Calu3 (cell line): ENCODE measurements around the gene STK38L. TPM values are rescaled to one million over a fixed set of nuclear protein-coding genes. Genes with fewer than 3 reads are reported as not detected.

Experiments used
- Bru-seq: library from RNA; stranded (reverse); fragments of 400-500 nt; gene quantifications from one replicate; lab custom pipeline; 2021; lab: Mats Ljungman, UMichigan
- BruChase-seq, 2 experiments: library from RNA; stranded (reverse); fragments of 400-500 nt; gene quantifications; one replicate each; lab custom pipeline; 2021; lab: Mats Ljungman, UMichigan
- BruUV-seq: library from RNA; stranded (reverse); fragments of 400-500 nt; replicated peaks from 2 replicates; lab custom pipeline; 2021; lab: Mats Ljungman, UMichigan
- CTCF ChIA-PET: fragments of 300-600 bp; sonication (Branson Sonifier 250); formaldehyde crosslinking; loops from one replicate; lab custom pipeline; 2022; ENCODE audit warnings: antibody characterized with exemption; lab: Charles Lee
- DNase-seq: peaks from one replicate; pipeline ENCODE4 v3.0.0; 2022
- H3K27ac Mint-ChIP-seq: one replicate; pipeline ENCODE4 v1.8.0; 2022; ENCODE audit warnings: mixed read lengths; ENCODE audit not compliant: unreplicated experiment
- H3K27me3 Mint-ChIP-seq: one replicate; pipeline ENCODE4 v1.8.0; 2022; ENCODE audit warnings: mixed read lengths; ENCODE audit not compliant: unreplicated experiment
- H3K36me3 Mint-ChIP-seq: one replicate; pipeline ENCODE4 v1.8.0; 2022; ENCODE audit warnings: mild to moderate bottlenecking, moderate library complexity, mixed read lengths; ENCODE audit not compliant: insufficient read depth, unreplicated experiment
- H3K4me1 Mint-ChIP-seq: one replicate; pipeline ENCODE4 v1.8.0; 2022; ENCODE audit warnings: mild to moderate bottlenecking, low read depth, mixed read lengths; ENCODE audit not compliant: unreplicated experiment
- H3K4me3 Mint-ChIP-seq: one replicate; pipeline ENCODE4 v1.8.0; 2022; ENCODE audit warnings: mild to moderate bottlenecking, low read depth, moderate library complexity, mixed read lengths; ENCODE audit not compliant: unreplicated experiment
- H3K9me3 Mint-ChIP-seq: one replicate; pipeline ENCODE4 v1.8.0; 2022; ENCODE audit warnings: low read depth, mixed read lengths; ENCODE audit not compliant: unreplicated experiment
- CTCF ChIP-seq: fragments of 200-600 bp; IDR thresholded peaks from one replicate; pipeline ENCODE4 v1.8.0; 2022; ENCODE audit warnings: antibody characterized with exemption; ENCODE audit not compliant: unreplicated experiment
- intact Hi-C: fragments of 100-400 bp; cut with micrococcal nuclease; formaldehyde crosslinking; loops from one replicate; pipeline ENCODE4 v1.10.0; 2022; ENCODE audit not compliant: unreplicated experiment
- long read RNA-seq: library from polyadenylated mRNA; stranded (forward); transcript quantifications from one replicate; pipeline ENCODE4 v2.0.0, GENCODE V29; 2022
- total RNA-seq: library from RNA; stranded (reverse); gene quantifications from 2 replicates; pipeline ENCODE4 v1.2.3, GENCODE V29; 2022

STK38L gene
- 24.6 and 30.3 TPM in 2 replicates for total RNA-seq
- percentile 78 among the genes with signal in this experiment for Bru-seq, nascent RNA
- percentile 66 among the genes with signal in this experiment for BruChase-seq, experiment 1, labeled RNA remaining after a 6-hour chase
- percentile 67 among the genes with signal in this experiment for BruChase-seq, experiment 2, labeled RNA remaining after a 2-hour chase
- long read RNA-seq, full-length matches to known transcripts: 16 of 29 reads
- long read RNA-seq, partial matches to known transcripts: 3 of 29 reads
- long read RNA-seq, other reads (novel, unspliced or antisense): 10 of 29 reads

DNA sequence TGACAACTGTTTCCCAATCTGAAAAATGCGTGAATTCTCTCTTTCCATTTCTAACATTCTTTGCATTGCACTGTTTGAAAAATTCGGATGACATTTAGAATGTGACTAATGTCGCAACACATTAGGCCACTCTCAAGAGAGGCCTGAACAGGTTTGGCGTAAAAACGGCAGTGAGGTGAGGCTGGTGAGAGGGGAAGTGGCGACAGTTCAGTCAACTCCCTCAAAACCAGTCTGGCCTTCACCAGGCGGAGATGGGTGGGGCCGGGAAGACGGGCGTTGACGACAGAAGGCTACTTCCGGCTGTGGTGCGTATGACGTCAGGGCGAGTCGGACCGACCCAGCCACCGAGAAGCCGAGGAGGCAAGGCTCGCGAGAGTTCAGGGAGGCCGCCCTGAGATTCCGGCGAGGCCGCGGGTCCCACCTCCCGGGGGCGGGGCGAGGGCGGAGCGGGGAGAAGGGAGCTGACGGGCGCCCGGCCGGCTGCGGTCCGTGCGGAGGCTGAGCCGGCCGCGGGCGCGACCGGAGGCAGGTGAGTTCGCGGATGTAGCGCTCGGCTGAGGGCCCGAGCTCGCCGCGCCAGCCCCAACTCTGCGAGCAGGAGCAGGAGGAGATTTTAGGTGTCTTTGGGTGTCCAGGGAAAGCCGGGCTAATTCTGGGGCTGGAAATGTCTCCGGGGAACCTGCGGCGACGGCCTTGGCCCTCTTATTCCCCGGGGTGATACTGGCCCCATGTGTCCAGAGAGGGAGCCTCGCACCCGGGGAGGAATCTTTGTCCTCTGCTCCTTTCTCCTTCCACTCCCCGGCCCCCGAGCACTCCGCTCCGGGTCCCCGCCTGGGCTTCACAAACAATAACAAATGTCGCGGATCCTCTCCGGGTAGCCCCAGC is at the start of gene STK38L:
TSS of gene STK38L (plus strand) at position 483 of the 885 bp plus-strand sequence. CDS start 53,435 bp downstream, outside the sequence.
- Mint-ChIP-seq H3K27me3 (no peaks in the 10 kb centered on the region), H3K36me3 (peaks cover 21% of the 10 kb centered on the region), H3K27ac (peak within 1 kb of the TSS; percentile 84), H3K9me3 (no peaks in the 10 kb centered on the region), H3K4me1 (peaks cover 16% of the 10 kb centered on the region), H3K4me3 (peak within 1 kb of the TSS; percentile 95)
- DNase-seq: peak; percentile 99
- BruUV-seq: no TSS peak
- intact Hi-C loops: loop anchor here (2.0 to 10.0 kb wide), 2 partner anchors 63 to 99 kb away; no protein-coding TSS in a partner anchor
- TF ChIP-seq CTCF: no peak
- CTCF ChIA-PET: interaction anchor here (0.9 to 2.1 kb wide), 3 partner anchors 62 to 228 kb away, joined by 4 to 10 read pairs (median 9); no protein-coding TSS in a partner anchor

DNA sequence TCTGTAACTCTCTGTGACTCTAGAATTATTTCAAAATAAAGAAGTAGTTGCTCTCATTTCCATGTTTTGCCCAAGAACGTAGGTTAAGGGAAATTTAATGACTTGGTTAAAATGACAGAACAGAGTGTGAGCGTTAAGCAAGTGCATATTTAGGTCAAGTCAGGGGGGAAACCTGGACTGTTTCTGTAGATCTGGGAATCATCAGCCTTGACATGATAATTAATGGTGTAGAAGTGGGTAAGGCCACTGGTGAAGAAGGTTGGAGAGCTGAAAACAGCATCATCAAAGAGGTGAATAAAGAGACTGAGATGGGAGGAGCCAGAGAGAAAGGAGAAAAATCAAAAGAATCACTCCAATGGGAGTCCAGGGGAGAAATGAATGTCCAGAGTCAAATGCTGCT is 49.4 kb upstream of the STK38L start:
- DNase-seq: no peak
- Mint-ChIP-seq H3K27ac (no peak overlapping the region), H3K4me1 (peaks cover 25% of the 10 kb centered on the region), H3K36me3 (no peaks in the 10 kb centered on the region), H3K27me3 (no peaks in the 10 kb centered on the region), H3K9me3 (no peaks in the 10 kb centered on the region), H3K4me3 (no peak overlapping the region)
- CTCF ChIA-PET: no interaction called here
- TF ChIP-seq CTCF: no peak
- no TSS peak for BruUV-seq
- intact Hi-C loops: no loop called here

- no peaks in the 10 kb centered on the region for H3K36me3 Mint-ChIP-seq
- BruUV-seq: no TSS peak
- no peaks in the 10 kb centered on the region for H3K27me3 Mint-ChIP-seq
- TF ChIP-seq CTCF: no peak
- no peak overlapping the region for H3K27ac Mint-ChIP-seq
- CTCF ChIA-PET: no interaction called here
- H3K4me1 Mint-ChIP-seq: no peaks in the 10 kb centered on the region
- H3K9me3 Mint-ChIP-seq: no peaks in the 10 kb centered on the region
- no peak for DNase-seq
- no peak overlapping the region for H3K4me3 Mint-ChIP-seq
- intact Hi-C loops: no loop called here
Measured at GRCh38 chr12:27198036-27198435, 46.0 kb upstream of the STK38L start.

GRCh38 chr12:27199638-27200300 is 44.3 kb upstream of the STK38L start:
- H3K4me1 Mint-ChIP-seq: no peaks in the 10 kb centered on the region
- TF ChIP-seq CTCF: no peak
- no peaks in the 10 kb centered on the region for H3K27me3 Mint-ChIP-seq
- CTCF ChIA-PET: no interaction called here
- intact Hi-C loops: no loop called here
- no peak overlapping the region for H3K27ac Mint-ChIP-seq
- DNase-seq: no peak
- no peaks in the 10 kb centered on the region for H3K36me3 Mint-ChIP-seq
- no TSS peak for BruUV-seq
- no peak overlapping the region for H3K4me3 Mint-ChIP-seq
- H3K9me3 Mint-ChIP-seq: no peaks in the 10 kb centered on the region
